Common myeloid progenitor, CD34-positive (primary cell): ENCODE results near the gene MBNL1.

Experiments used
- CTCF ChIA-PET: fragments of 350-600 bp; sonication (Branson Sonifier 250); formaldehyde crosslinking; loops from one replicate; lab custom pipeline; 2021; ENCODE audit warnings: antibody characterized with exemption; lab: Charles Lee
- POLR2A ChIA-PET: fragments of 350-600 bp; sonication (Branson Sonifier 250); formaldehyde crosslinking; loops from one replicate; lab custom pipeline; 2021; ENCODE audit warnings: antibody characterized with exemption; lab: Charles Lee
- DNase-seq, 3 donors: peaks; one replicate each; pipeline versions ENCODE4 v3.0.0 to v3.0.0-alpha.2; 2013
- H3K27ac ChIP-seq, 2 experiments: 1 replicate in 1 of 2; 2 replicates in 1 of 2; pipeline ENCODE4 v1.7.0; 2013; ENCODE audit warnings: inconsistent platforms in 2 of 2, low read length in 2 of 2, mild to moderate bottlenecking in 2 of 2, low read depth in 1 of 2, moderate library complexity in 1 of 2; ENCODE audit not compliant: severe bottlenecking in 2 of 2, insufficient read depth in 1 of 2, poor library complexity in 1 of 2
- H3K27me3 ChIP-seq, 5 experiments: replicated peaks in 2 of 5; 1 replicate in 3 of 5; 2 replicates in 2 of 5; pipeline versions ENCODE4 v1.6.1 to v1.7.0; 2013; ENCODE audit warnings: low read length in 4 of 5, mild to moderate bottlenecking in 2 of 5, moderate library complexity in 2 of 5, inconsistent platforms in 1 of 5; ENCODE audit not compliant: insufficient read depth in 5 of 5, control insufficient read depth in 4 of 5
- H3K36me3 ChIP-seq, 4 experiments: 1 replicate in 2 of 4; 2 replicates in 2 of 4; pipeline versions ENCODE4 v1.6.1 to v1.7.0; 2013; ENCODE audit warnings: low read length in 3 of 4, control low read depth in 1 of 4, mild to moderate bottlenecking in 1 of 4; ENCODE audit not compliant: control insufficient read depth in 4 of 4, insufficient read depth in 4 of 4
- H3K4me1 ChIP-seq, 4 experiments: 1 replicate in 3 of 4; 2 replicates in 1 of 4; pipeline versions ENCODE4 v1.6.1 to v1.7.1; 2013; ENCODE audit warnings: low read length in 3 of 4, mild to moderate bottlenecking in 3 of 4, control low read depth in 1 of 4, inconsistent platforms in 1 of 4, moderate library complexity in 1 of 4; ENCODE audit not compliant: control insufficient read depth in 4 of 4, insufficient read depth in 4 of 4; ENCODE audit errors: control extremely low read depth in 1 of 4
- H3K4me3 ChIP-seq, 7 experiments: 1 replicate in 4 of 7; 2 replicates in 3 of 7; pipeline versions ENCODE4 v1.5.1 to v1.7.0; 2013; ENCODE audit warnings: mild to moderate bottlenecking in 7 of 7, low read length in 6 of 7, moderate library complexity in 6 of 7, inconsistent platforms in 2 of 7, low read depth in 2 of 7, control low read depth in 1 of 7; ENCODE audit not compliant: insufficient read depth in 4 of 7, control insufficient read depth in 1 of 7; ENCODE audit errors: extremely low read depth in 1 of 7
- H3K9me3 ChIP-seq, 5 experiments: 1 replicate in 4 of 5; 2 replicates in 1 of 5; pipeline versions ENCODE4 v1.6.1 to v1.7.1; 2013; ENCODE audit warnings: low read length in 4 of 5, mild to moderate bottlenecking in 2 of 5, inconsistent platforms in 1 of 5, low read depth in 1 of 5, moderate library complexity in 1 of 5; ENCODE audit not compliant: control insufficient read depth in 4 of 5, insufficient read depth in 2 of 5; ENCODE audit errors: control extremely low read depth in 1 of 5
- WGBS: methylation state at CpG from one replicate; pipeline ENCODE4 v1.1.5; 2013; ENCODE audit not compliant: insufficient coverage; 5-methylcytosine and 5-hydroxymethylcytosine counted together

The MBNL1 gene

GRCh38 chr3:152321955-152322377 is 53.2 kb downstream of the MBNL1 start:
- peak overlapping the region in 1 of 2 experiments; percentile 75 for H3K27ac ChIP-seq
- POLR2A ChIA-PET = no interaction called here

DNA sequence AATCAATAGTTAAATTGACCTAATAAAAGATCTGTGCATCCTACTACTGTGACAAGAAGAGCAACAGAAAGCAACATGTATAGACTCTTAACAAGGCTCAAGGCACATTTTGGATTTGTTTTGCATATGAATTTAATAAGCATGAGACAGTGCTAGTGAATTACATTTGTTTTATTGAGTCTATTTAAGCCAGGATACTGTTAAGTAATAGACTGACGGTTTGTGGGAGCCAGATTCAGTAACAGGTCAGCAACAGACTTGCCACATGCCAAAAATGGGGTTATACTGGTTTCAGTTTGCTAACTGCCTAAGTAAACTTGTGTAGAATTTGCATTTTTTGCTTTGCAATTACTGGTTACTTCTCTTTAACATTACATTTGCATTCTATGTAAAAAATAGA is 54.0 kb downstream of the MBNL1 start:
- Histone ChIP-seq H3K4me1 (peaks cover 28 to 72% (median 37%) of the 10 kb centered on the region in 4 experiments), H3K27ac (peak overlapping the region in 1 of 2 experiments; percentile 63), H3K4me3 (peak overlapping the region in 3 of 7 experiments; percentile 13 to 43 (median 42)), H3K27me3 (no peaks in the 10 kb centered on the region), H3K36me3 (peaks cover 0 to 28% (median 11%) of the 10 kb centered on the region in 4 experiments), H3K9me3 (no peaks in the 10 kb centered on the region)
- CTCF ChIA-PET = no interaction called here
- POLR2A ChIA-PET = no interaction called here
- no CpG with 5 or more reads among the region's 1 CpG for WGBS
- DNase-seq = peak in 2 of 3 donors; percentile 67 to 72

More at GRCh38 chr3:152321955-152322377, 53.2 kb downstream of the MBNL1 start:
- Histone ChIP-seq H3K4me3 (peak overlapping the region in 1 of 7 experiments; percentile 10), H3K27me3 (no peaks in the 10 kb centered on the region), H3K36me3 (peaks cover 0 to 35% (median 11%) of the 10 kb centered on the region in 4 experiments), H3K4me1 (peaks cover 25 to 76% (median 36%) of the 10 kb centered on the region in 4 experiments), H3K9me3 (no peaks in the 10 kb centered on the region)
- WGBS = no CpG with 5 or more reads among the region's 2 CpGs
- no peak for DNase-seq
- CTCF ChIA-PET = no interaction called here

DNA sequence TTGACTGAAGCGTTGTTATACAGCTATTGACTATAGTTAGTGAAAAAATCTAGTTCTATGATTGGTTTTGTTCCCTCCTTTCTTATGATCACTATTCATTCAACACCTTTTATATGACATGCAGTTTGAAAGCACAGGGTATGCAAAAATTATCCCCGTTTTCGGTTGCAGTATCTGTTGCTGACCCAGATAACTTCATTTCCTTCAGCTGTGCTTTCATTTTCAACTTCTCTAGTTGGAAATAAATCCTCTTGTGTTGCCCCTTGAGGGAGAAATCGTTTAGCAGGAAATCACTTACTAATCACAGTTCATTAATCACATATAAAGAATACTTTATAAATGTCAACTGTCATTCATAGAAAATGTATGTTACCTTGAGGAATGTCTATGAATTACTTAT is 55.1 kb downstream of the MBNL1 start:
- peaks cover 0 to 28% (median 10%) of the 10 kb centered on the region in 4 experiments for H3K36me3 ChIP-seq
- WGBS = 0% methylated on average over 2 of the region's 4 CpGs
- DNase-seq = peak; percentile 37 to 63 (median 55)
- H3K4me1 ChIP-seq = peaks cover 30 to 71% (median 41%) of the 10 kb centered on the region in 4 experiments
- CTCF ChIA-PET = interaction anchor here (0.6 to 0.7 kb wide), 2 partner anchors 18 to 38 kb away, joined by 3 read pairs; no protein-coding TSS in a partner anchor
- peak overlapping the region; percentile 63 to 64 for H3K27ac ChIP-seq
- peak overlapping the region in 4 of 7 experiments; percentile 17 to 63 (median 30) for H3K4me3 ChIP-seq
- no peaks in the 10 kb centered on the region for H3K27me3 ChIP-seq
- POLR2A ChIA-PET = interaction anchor here (0.8 kb wide), 1 partner anchor 131 kb away, joined by 3 read pairs; no protein-coding TSS in a partner anchor
- no peaks in the 10 kb centered on the region for H3K9me3 ChIP-seq

GRCh38 chr3:152325136-152325535 is 56.4 kb downstream of the MBNL1 start:
- no peaks in the 10 kb centered on the region for H3K27me3 ChIP-seq
- peaks cover 33 to 70% (median 39%) of the 10 kb centered on the region in 4 experiments for H3K4me1 ChIP-seq
- no peak overlapping the region for H3K4me3 ChIP-seq
- peaks cover 0 to 28% (median 10%) of the 10 kb centered on the region in 4 experiments for H3K36me3 ChIP-seq
- no peak overlapping the region for H3K27ac ChIP-seq
- POLR2A ChIA-PET = no interaction called here
- CTCF ChIA-PET = no interaction called here
- no peaks in the 10 kb centered on the region for H3K9me3 ChIP-seq
- no peak for DNase-seq
- WGBS = no CpG with 5 or more reads among the region's 2 CpGs

GRCh38 chr3:152327203-152327602 is 58.5 kb downstream of the MBNL1 start:
- Histone ChIP-seq H3K9me3 (no peaks in the 10 kb centered on the region), H3K36me3 (peaks cover 0 to 36% (median 10%) of the 10 kb centered on the region in 4 experiments), H3K27ac (peak overlapping the region in 1 of 2 experiments; percentile 84), H3K27me3 (no peaks in the 10 kb centered on the region), H3K4me3 (no peak overlapping the region), H3K4me1 (peaks cover 24 to 70% (median 42%) of the 10 kb centered on the region in 4 experiments)
- POLR2A ChIA-PET = no interaction called here
- peak in 1 of 3 donors; percentile 47 for DNase-seq
- CTCF ChIA-PET = no interaction called here
- 100% methylated on average over 2 of the region's 2 CpGs for WGBS

DNA sequence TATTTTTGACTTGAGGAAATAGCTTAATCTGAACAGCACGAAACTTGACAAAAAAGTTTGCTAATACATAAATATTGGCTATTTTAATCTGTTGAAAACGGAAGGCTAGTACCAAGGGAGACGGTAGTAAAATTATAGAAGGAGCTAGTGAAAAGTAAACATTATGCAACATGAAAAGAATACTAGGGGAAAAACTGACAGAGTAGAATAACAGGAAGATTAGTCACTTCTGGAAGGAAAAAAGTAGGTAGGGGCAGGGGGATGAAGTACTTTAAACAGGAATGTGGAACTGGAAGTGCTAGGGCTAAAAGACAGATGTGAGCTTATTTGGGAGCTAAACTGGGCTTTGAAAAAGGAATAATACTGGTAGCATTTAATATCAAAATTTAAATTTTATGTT is 60.1 kb downstream of the MBNL1 start:
- peak overlapping the region; percentile 62 to 84 for H3K27ac ChIP-seq
- H3K4me3 ChIP-seq = peak overlapping the region in 3 of 7 experiments; percentile 32 to 59 (median 53)
- 40% methylated on average over 2 of the region's 3 CpGs for WGBS
- DNase-seq = peak in 2 of 3 donors; percentile 36 to 54
- no peaks in the 10 kb centered on the region for H3K9me3 ChIP-seq
- peaks cover 0 to 35% (median 13%) of the 10 kb centered on the region in 4 experiments for H3K36me3 ChIP-seq
- H3K27me3 ChIP-seq = no peaks in the 10 kb centered on the region
- H3K4me1 ChIP-seq = peaks cover 11 to 69% (median 39%) of the 10 kb centered on the region in 4 experiments
- CTCF ChIA-PET = interaction anchor here (1.0 to 1.3 kb wide), 5 partner anchors 10 to 138 kb away, joined by 3 to 4 read pairs (median 3); no protein-coding TSS in a partner anchor
- POLR2A ChIA-PET = no interaction called here

DNA sequence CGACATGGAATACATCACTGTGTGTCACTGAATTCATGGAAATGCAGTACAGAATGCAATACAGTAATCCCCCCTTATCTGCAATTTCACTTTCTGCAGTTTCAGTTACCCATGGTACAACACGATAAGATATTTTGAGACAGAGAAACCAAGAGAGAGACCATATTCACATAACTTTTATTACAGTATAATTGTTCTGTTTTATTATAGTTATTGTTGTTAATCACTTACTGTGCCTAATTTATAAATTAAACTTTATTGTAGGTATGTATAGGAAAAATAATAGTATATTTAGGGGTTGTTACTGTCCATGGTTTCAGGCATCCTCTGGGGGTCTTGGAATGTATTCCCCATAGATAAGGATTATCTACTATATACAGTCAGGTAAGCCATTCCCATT is 61.8 kb downstream of the MBNL1 start:
- H3K27ac ChIP-seq = peak overlapping the region; percentile 64 to 85
- CTCF ChIA-PET = interaction anchor here (1.5 kb wide), 1 partner anchor 147 kb away, joined by 5 read pairs; no protein-coding TSS in a partner anchor

More for the DNA sequence above, 61.8 kb downstream of the MBNL1 start:
- DNase-seq = peak in 2 of 3 donors; percentile 41 to 58
- POLR2A ChIA-PET = interaction anchor here (0.7 kb wide), 1 partner anchor 54 kb away, joined by 3 read pairs; no protein-coding TSS in a partner anchor
- WGBS = no CpG with 5 or more reads among the region's 2 CpGs
- Histone ChIP-seq H3K4me3 (peak overlapping the region in 4 of 7 experiments; percentile 26 to 46 (median 41)), H3K36me3 (peaks cover 0 to 37% (median 14%) of the 10 kb centered on the region in 4 experiments), H3K4me1 (peaks cover 9 to 76% (median 46%) of the 10 kb centered on the region in 4 experiments), H3K27me3 (no peaks in the 10 kb centered on the region), H3K9me3 (no peaks in the 10 kb centered on the region)
